HG02610 (cell line): ENCODE measurements around the gene MGA.

Source experiments
- ATAC-seq: cut with Tn5 transposase; IDR thresholded peaks from one replicate; pipeline ENCODE4 v1.9.1; 2021; ENCODE audit warnings: mild to moderate bottlenecking, moderate library complexity; ENCODE audit not compliant: unreplicated experiment

The MGA gene

GRCh38 chr15:41660235-41661077 is at the start of gene MGA:
TSS of gene MGA (plus strand) at chr15:41660405.
- ATAC-seq: peak; percentile 74

- ATAC-seq: no peak
These were observed 39.5 kb upstream of the MGA start for GRCh38 chr15:41620536-41621199.

- ATAC-seq: no peak
These were observed 38.7 kb upstream of the MGA start for GRCh38 chr15:41621200-41622193.

- ATAC-seq: no peak
These were observed 37.3 kb upstream of the MGA start for GRCh38 chr15:41622901-41623300.

- ATAC-seq: no peak
These were observed 33.0 kb upstream of the MGA start for GRCh38 chr15:41627203-41627602.

GRCh38 chr15:41629463-41629862 is 30.7 kb upstream of the MGA start:
- no peak for ATAC-seq

GRCh38 chr15:41629883-41630282 is 30.3 kb upstream of the MGA start:
- ATAC-seq: no peak

GRCh38 chr15:41630616-41631217 is 29.5 kb upstream of the MGA start:
- no peak for ATAC-seq

GRCh38 chr15:41631880-41632470 is 28.2 kb upstream of the MGA start:
- ATAC-seq: no peak

GRCh38 chr15:41633609-41634008 is 26.6 kb upstream of the MGA start:
- no peak for ATAC-seq

GRCh38 chr15:41634072-41634626 is 26.1 kb upstream of the MGA start:
- ATAC-seq: no peak

GRCh38 chr15:41637086-41637485 is 23.1 kb upstream of the MGA start:
- ATAC-seq: no peak

GRCh38 chr15:41640985-41641384 is 19.2 kb upstream of the MGA start:
- ATAC-seq: no peak

GRCh38 chr15:41647262-41647661 is 12.9 kb upstream of the MGA start:
- ATAC-seq: no peak

- ATAC-seq: no peak
These were observed 12.1 kb upstream of the MGA start for GRCh38 chr15:41648097-41648496.

- no peak for ATAC-seq
These were observed 11.4 kb upstream of the MGA start for GRCh38 chr15:41648770-41649169.

- no peak for ATAC-seq
These were observed 9.4 kb upstream of the MGA start for GRCh38 chr15:41650806-41651205.

- no peak for ATAC-seq
These were observed 8.8 kb upstream of the MGA start for GRCh38 chr15:41651373-41651772.

GRCh38 chr15:41653760-41654159 is 6.4 kb upstream of the MGA start:
- no peak for ATAC-seq

GRCh38 chr15:41655716-41656115 is 4.5 kb upstream of the MGA start:
- ATAC-seq: no peak
